GM13976 (cell line): ENCODE measurements around the gene ST3GAL5.
"Not testable (repeated sequence)": the region's sequence is repeated elsewhere in the genome, so short reads cannot be mapped to it uniquely, and the experiment has no call there.

Source experiments
- DNase-seq: peaks from one replicate; pipeline ENCODE4 v3.0.0; 2012; ENCODE audit warnings: low spot score
- in situ Hi-C: fragments of 300-500 bp; cut with MboI; formaldehyde crosslinking; loops from one replicate; pipeline ENCODE4 v1.12.0; 2022; ENCODE audit warnings: low sequenced_read_pairs, mixed read lengths, inconsistent platforms; ENCODE audit not compliant: unreplicated experiment
- TF ChIP-seq, protein P1 (sequence below): IDR thresholded peaks from 2 replicates; pipeline ENCODE4 v1.5.1; 2012; ENCODE audit warnings: borderline replicate concordance, mild to moderate bottlenecking; ENCODE audit not compliant: insufficient read depth; ENCODE audit errors: extremely low read depth, missing control alignments, control extremely low read depth

ST3GAL5 gene

DNA sequence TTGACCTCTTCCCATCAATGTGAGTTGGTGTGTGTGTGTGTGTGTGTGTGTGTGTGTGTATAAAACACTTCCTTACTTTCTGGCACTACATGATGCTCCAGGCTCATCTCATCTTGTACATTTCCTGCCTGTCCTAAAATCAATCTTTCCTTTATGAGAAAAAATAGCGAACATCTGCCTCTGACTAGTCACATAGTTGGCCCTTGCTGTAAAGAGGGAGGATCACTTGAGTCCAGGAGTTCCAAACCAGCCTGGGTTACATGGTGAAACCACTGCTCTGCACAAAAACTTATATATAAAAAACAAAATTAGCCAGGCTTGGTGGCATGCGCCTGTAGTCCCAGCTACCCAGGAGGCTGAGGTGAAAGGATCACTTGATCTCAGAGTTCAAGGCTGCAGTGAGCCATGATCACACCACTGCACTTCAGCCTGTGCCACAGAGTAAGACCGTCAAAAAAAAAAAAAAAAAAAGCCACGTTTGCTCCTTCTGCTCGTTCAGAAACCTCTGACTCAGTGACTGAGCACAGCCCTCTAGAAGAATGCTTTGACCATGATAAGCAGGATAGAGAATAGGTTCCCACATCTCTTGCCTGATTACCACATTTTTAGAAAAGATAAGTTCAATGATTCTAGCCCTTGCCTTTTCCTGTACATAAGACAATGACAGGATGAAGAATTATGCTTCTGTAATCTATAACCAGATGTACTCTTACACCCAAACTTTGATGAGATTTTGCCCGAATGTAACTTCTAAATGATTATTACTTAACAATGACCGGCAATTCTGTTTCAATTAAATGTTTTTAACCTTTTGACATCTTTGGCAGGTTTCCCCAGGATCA is 45.2 kb upstream of the ST3GAL5 start:
- TF ChIP-seq, protein P1, sequence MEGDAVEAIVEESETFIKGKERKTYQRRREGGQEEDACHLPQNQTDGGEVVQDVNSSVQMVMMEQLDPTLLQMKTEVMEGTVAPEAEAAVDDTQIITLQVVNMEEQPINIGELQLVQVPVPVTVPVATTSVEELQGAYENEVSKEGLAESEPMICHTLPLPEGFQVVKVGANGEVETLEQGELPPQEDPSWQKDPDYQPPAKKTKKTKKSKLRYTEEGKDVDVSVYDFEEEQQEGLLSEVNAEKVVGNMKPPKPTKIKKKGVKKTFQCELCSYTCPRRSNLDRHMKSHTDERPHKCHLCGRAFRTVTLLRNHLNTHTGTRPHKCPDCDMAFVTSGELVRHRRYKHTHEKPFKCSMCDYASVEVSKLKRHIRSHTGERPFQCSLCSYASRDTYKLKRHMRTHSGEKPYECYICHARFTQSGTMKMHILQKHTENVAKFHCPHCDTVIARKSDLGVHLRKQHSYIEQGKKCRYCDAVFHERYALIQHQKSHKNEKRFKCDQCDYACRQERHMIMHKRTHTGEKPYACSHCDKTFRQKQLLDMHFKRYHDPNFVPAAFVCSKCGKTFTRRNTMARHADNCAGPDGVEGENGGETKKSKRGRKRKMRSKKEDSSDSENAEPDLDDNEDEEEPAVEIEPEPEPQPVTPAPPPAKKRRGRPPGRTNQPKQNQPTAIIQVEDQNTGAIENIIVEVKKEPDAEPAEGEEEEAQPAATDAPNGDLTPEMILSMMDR: no peak
- no peak for DNase-seq
- in situ Hi-C loops: no loop called here

DNA sequence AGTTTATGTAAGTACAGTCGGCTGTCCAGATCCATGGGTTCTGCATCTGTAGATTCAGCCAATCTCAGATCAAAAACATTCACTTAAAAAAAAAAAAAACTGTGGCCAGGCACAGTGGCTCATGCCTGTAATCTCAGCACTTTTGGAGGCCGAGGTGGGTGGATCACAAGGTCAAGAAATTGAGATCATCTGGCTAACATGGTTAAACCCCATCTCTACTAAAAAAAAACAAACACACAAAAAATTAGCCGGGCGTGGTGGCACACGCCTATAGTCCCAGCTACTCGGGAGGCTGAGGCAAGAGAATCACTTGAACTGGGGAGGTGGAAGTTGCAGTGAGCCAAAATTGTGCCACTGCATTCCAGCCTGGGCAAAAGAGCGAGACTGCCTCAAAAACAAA is 42.4 kb upstream of the ST3GAL5 start:
- in situ Hi-C loops, DNase-seq: not testable (repeated sequence)

DNA sequence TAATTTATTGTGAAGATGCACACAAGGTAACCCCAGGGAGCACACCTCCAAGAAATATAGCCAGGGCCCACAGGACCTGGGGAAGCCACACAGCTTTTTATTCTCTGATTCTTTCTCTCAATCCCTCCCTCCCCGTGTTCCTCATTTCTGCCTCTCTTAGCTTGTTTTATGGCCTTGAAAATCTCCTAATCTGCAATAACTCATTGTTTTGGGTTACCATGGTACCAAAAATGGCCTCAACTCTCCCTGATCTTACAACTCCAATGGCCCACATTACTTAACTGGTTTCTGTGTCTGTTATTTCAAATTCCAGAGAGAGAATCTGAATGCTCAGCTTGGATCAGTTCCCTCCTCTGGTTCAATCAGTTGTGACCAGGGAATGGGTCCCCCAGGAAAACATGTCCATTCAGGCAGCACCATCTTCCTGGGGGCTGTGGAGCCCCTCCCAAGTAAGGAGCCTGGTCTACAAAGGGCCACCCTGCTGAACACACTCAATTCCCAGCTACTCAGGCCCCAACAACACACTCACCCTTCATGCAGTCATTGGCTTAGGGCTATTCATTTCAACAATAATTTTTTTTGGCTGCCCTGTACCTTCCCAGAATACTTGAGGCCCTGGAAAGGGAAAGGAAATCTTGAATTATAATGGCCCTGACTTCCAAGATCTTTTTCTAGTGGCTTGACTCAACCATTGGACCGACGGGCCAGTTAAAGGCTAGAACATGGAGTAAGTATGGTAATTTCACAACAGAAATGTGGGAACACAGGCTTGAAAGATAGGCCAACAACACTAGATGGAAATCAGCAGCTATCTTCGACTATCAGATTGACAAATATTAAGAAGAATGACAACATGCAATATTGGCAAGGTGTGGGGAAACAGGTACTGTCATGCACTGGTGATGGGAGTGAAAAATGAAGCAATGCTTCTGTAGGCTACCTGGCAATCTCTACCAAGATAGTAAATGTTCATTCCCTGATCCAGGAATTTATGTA is 41.6 kb upstream of the ST3GAL5 start:
- TF ChIP-seq, protein P1: no peak
- no peak for DNase-seq
- in situ Hi-C loops: no loop called here

DNA sequence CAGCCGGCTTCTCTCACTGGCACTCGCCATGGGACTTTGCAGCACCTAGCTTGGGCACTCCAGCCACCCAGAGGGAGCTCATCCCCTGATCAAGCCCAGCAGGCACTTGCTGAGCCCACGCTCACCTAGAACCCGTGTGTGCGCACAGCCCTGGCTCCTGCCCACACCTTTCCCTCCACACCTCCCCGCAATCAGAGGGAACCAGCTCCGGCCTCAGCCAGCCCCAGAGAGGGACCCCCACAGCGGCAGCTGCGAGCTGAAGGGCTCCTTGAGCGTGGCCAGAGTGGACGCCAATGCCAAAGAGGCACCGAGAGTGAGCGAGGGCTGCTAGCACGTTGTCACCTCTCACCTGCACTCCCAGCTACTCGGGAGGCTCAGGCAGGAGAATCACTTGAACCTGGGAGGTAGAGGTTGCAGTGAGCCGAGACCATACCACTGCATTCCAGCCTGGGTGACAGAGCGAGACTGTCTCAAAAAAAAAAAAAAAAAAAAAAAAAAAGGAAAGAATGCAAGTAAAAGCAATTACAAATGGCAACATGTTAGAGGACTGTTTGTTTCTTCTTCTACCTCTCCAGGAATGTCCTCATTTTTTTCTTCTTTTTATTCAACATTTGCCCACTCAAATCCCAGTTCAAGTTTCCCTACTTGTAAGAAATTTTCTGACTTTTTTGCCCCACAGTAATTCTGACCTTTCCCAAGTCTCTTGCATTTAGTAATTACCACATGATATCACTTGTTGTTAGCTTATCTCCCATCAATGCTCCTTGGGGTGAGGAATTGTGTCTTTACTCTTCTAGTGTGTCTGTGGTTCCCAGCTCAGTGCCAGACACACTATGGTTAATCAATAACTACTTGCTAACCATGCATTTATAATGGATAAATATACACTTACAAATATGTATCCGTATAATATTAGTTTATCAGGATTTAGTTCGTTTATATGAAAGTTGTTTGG is 40.6 kb upstream of the ST3GAL5 start:
- TF ChIP-seq, protein P1: no peak
- in situ Hi-C loops: no loop called here
- DNase-seq: no peak

DNA sequence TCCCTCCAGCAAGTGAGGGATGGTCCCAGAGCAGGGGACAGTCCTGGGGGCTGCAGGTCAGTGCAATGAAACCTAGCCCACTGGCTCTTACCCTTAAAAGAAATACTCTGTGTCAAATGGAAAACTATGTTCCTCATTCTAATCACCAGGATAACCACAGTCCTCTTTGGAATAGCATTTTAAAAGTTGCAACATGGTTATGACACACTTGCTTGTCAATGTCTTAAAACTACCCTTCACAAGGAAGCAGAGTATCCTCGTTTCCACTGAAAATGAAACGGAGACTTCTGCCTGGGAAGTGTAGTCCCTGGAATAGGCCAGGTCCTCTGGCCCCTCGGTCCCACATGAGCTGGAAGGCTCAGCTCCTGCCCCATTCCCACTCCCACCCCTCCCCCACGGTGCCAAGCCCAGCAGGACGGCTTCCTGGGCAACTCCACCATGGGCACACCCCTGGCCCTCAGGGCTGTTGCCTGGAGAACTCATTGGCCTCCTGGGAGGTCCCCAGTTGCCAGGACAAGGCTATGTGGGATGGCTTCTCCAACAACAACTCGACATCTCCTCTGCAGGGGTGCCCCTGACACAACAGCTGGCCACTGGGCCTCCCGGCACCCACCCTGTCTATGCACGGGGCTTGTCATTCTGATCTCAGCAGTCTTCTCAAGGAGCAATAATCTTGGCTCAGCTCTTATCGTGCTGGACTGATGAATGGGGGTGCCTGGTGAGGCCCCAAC is 38.3 kb upstream of the ST3GAL5 start:
- TF ChIP-seq, protein P1: no peak
- DNase-seq: no peak
- in situ Hi-C loops: no loop called here

DNA sequence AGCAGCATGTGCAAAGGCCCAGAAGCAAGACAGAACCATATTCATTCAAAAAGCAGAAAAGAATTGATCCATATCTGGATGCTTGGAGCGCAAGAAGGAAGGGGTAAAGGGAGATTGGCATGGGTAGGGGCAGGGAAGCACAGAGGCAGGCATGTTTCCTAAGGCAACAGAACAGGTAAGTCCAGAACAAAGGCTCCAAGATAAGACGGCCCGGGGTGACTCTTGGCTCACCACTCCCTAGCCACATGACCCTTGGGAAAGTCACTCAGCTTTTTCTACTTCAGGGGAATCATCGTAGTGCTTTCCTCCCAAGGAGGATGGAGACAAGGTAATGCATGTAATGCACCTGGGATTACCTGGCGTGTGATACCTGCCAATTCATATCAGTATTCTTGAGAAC is 37.7 kb upstream of the ST3GAL5 start:
- DNase-seq: no peak
- TF ChIP-seq, protein P1: no peak
- in situ Hi-C loops: no loop called here
